Measurements from ENCODE around the gene MAPK6.

The MAPK6 gene

GRCh38 chr15:52018693-52019393 lies at the start of gene MAPK6:
Gene MAPK6, plus strand, starts transcription at chr15:52019219. Its CDS starts 27,242 bp downstream, at chr15:52046461.
- no peaks in the 10 kb centered on the region for H3K36me3 ChIP-seq (ENCODE audit: control insufficient read depth in 5 of 5, insufficient read depth in 5 of 5, low read length in 5 of 5)
- peak within 1 kb of the TSS; percentile 88 to 98 (median 94) for H3K9ac ChIP-seq (ENCODE audit: low read length in 5 of 5)
- H3K27ac ChIP-seq (ENCODE audit: low read depth, low read length), result peak within 1 kb of the TSS; percentile 95
- no peaks in the 10 kb centered on the region for H3K9me3 ChIP-seq (ENCODE audit: control insufficient read depth in 5 of 5, low read length in 5 of 5)
- no peaks in the 10 kb centered on the region for H3K27me3 ChIP-seq (ENCODE audit: control insufficient read depth in 5 of 5, insufficient read depth in 4 of 5, low read length in 5 of 5)
- peaks cover 0 to 38% (median 33%) of the 10 kb centered on the region in 5 donors for H3K4me1 ChIP-seq (ENCODE audit: control insufficient read depth in 5 of 5, insufficient read depth in 5 of 5, low read length in 5 of 5)
- H3K4me3 ChIP-seq (ENCODE audit: low read depth in 1 of 5, low read length in 5 of 5), result peak within 1 kb of the TSS; percentile 71 to 97 (median 85)

GRCh38 chr15:51969728-51970127 lies 49.3 kb upstream of the MAPK6 start:
- peaks cover 0 to 1% (median 0%) of the 10 kb centered on the region in 5 donors for H3K36me3 ChIP-seq (ENCODE audit: control insufficient read depth in 5 of 5, insufficient read depth in 5 of 5, low read length in 5 of 5)
- peaks cover 0 to 15% (median 13%) of the 10 kb centered on the region in 5 donors for H3K4me1 ChIP-seq (ENCODE audit: control insufficient read depth in 5 of 5, insufficient read depth in 5 of 5, low read length in 5 of 5)
- H3K9me3 ChIP-seq (ENCODE audit: control insufficient read depth in 5 of 5, low read length in 5 of 5), result peaks cover 0 to 9% (median 2%) of the 10 kb centered on the region in 5 donors
- no peaks in the 10 kb centered on the region for H3K27me3 ChIP-seq (ENCODE audit: control insufficient read depth in 5 of 5, insufficient read depth in 4 of 5, low read length in 5 of 5)
- H3K27ac ChIP-seq (ENCODE audit: low read depth, low read length), result no peak overlapping the region
- no peak overlapping the region for H3K4me3 ChIP-seq (ENCODE audit: low read depth in 1 of 5, low read length in 5 of 5)
- no peak overlapping the region for H3K9ac ChIP-seq (ENCODE audit: low read length in 5 of 5)

GRCh38 chr15:51970132-51970817 lies 48.7 kb upstream of the MAPK6 start:
- Histone ChIP-seq H3K9me3 (ENCODE audit: control insufficient read depth in 5 of 5, low read length in 5 of 5) (peaks cover 0 to 9% (median 2%) of the 10 kb centered on the region in 5 donors), H3K4me3 (ENCODE audit: low read depth in 1 of 5, low read length in 5 of 5) (no peak overlapping the region), H3K27me3 (ENCODE audit: control insufficient read depth in 5 of 5, insufficient read depth in 4 of 5, low read length in 5 of 5) (no peaks in the 10 kb centered on the region), H3K27ac (ENCODE audit: low read depth, low read length) (no peak overlapping the region), H3K4me1 (ENCODE audit: control insufficient read depth in 5 of 5, insufficient read depth in 5 of 5, low read length in 5 of 5) (peaks cover 0 to 15% (median 13%) of the 10 kb centered on the region in 5 donors), H3K9ac (ENCODE audit: low read length in 5 of 5) (peak overlapping the region in 1 of 5 donors; percentile 10), H3K36me3 (ENCODE audit: control insufficient read depth in 5 of 5, insufficient read depth in 5 of 5, low read length in 5 of 5) (no peaks in the 10 kb centered on the region)

GRCh38 chr15:51971032-51971374 lies 48.0 kb upstream of the MAPK6 start:
- peaks cover 0 to 15% (median 13%) of the 10 kb centered on the region in 5 donors for H3K4me1 ChIP-seq (ENCODE audit: control insufficient read depth in 5 of 5, insufficient read depth in 5 of 5, low read length in 5 of 5)
- no peaks in the 10 kb centered on the region for H3K36me3 ChIP-seq (ENCODE audit: control insufficient read depth in 5 of 5, insufficient read depth in 5 of 5, low read length in 5 of 5)
- peaks cover 0 to 9% (median 2%) of the 10 kb centered on the region in 5 donors for H3K9me3 ChIP-seq (ENCODE audit: control insufficient read depth in 5 of 5, low read length in 5 of 5)
- peak overlapping the region; percentile 77 to 95 (median 87) for H3K9ac ChIP-seq (ENCODE audit: low read length in 5 of 5)
- H3K27me3 ChIP-seq (ENCODE audit: control insufficient read depth in 5 of 5, insufficient read depth in 4 of 5, low read length in 5 of 5), result no peaks in the 10 kb centered on the region
- peak overlapping the region; percentile 85 for H3K27ac ChIP-seq (ENCODE audit: low read depth, low read length)
- peak overlapping the region; percentile 65 to 99 (median 94) for H3K4me3 ChIP-seq (ENCODE audit: low read depth in 1 of 5, low read length in 5 of 5)

GRCh38 chr15:51971375-51972133 lies 47.5 kb upstream of the MAPK6 start, which contains the start of gene LEO1:
Gene LEO1, minus strand, starts transcription at chr15:51971778. Its CDS starts 33 bp downstream, at chr15:51971745.
- Histone ChIP-seq H3K4me3 (ENCODE audit: low read depth in 1 of 5, low read length in 5 of 5) (peak within 1 kb of the TSS; percentile 92 to 99 (median 94)), H3K4me1 (ENCODE audit: control insufficient read depth in 5 of 5, insufficient read depth in 5 of 5, low read length in 5 of 5) (peaks cover 0 to 15% (median 13%) of the 10 kb centered on the region in 5 donors), H3K9me3 (ENCODE audit: control insufficient read depth in 5 of 5, low read length in 5 of 5) (peaks cover 0 to 9% (median 2%) of the 10 kb centered on the region in 5 donors), H3K27ac (ENCODE audit: low read depth, low read length) (peak within 1 kb of the TSS; percentile 85), H3K36me3 (ENCODE audit: control insufficient read depth in 5 of 5, insufficient read depth in 5 of 5, low read length in 5 of 5) (no peaks in the 10 kb centered on the region), H3K27me3 (ENCODE audit: control insufficient read depth in 5 of 5, insufficient read depth in 4 of 5, low read length in 5 of 5) (no peaks in the 10 kb centered on the region), H3K9ac (ENCODE audit: low read length in 5 of 5) (peak within 1 kb of the TSS; percentile 77 to 95 (median 87))

GRCh38 chr15:51973220-51973619 lies 45.8 kb upstream of the MAPK6 start:
- Histone ChIP-seq H3K4me3 (ENCODE audit: low read depth in 1 of 5, low read length in 5 of 5) (no peak overlapping the region), H3K9ac (ENCODE audit: low read length in 5 of 5) (no peak overlapping the region), H3K4me1 (ENCODE audit: control insufficient read depth in 5 of 5, insufficient read depth in 5 of 5, low read length in 5 of 5) (peaks cover 0 to 15% (median 13%) of the 10 kb centered on the region in 5 donors), H3K27ac (ENCODE audit: low read depth, low read length) (no peak overlapping the region), H3K36me3 (ENCODE audit: control insufficient read depth in 5 of 5, insufficient read depth in 5 of 5, low read length in 5 of 5) (no peaks in the 10 kb centered on the region), H3K27me3 (ENCODE audit: control insufficient read depth in 5 of 5, insufficient read depth in 4 of 5, low read length in 5 of 5) (no peaks in the 10 kb centered on the region), H3K9me3 (ENCODE audit: control insufficient read depth in 5 of 5, low read length in 5 of 5) (no peaks in the 10 kb centered on the region)

GRCh38 chr15:51973775-51974174 lies 45.2 kb upstream of the MAPK6 start:
- no peak overlapping the region for H3K4me3 ChIP-seq (ENCODE audit: low read depth in 1 of 5, low read length in 5 of 5)
- H3K9me3 ChIP-seq (ENCODE audit: control insufficient read depth in 5 of 5, low read length in 5 of 5), result no peaks in the 10 kb centered on the region
- H3K9ac ChIP-seq (ENCODE audit: low read length in 5 of 5), result no peak overlapping the region
- H3K4me1 ChIP-seq (ENCODE audit: control insufficient read depth in 5 of 5, insufficient read depth in 5 of 5, low read length in 5 of 5), result peaks cover 0 to 15% (median 13%) of the 10 kb centered on the region in 5 donors
- H3K27ac ChIP-seq (ENCODE audit: low read depth, low read length), result no peak overlapping the region
- no peaks in the 10 kb centered on the region for H3K27me3 ChIP-seq (ENCODE audit: control insufficient read depth in 5 of 5, insufficient read depth in 4 of 5, low read length in 5 of 5)
- no peaks in the 10 kb centered on the region for H3K36me3 ChIP-seq (ENCODE audit: control insufficient read depth in 5 of 5, insufficient read depth in 5 of 5, low read length in 5 of 5)

- peak overlapping the region; percentile 19 to 61 (median 53) for H3K4me3 ChIP-seq (ENCODE audit: low read depth in 1 of 5, low read length in 5 of 5)
- no peaks in the 10 kb centered on the region for H3K27me3 ChIP-seq (ENCODE audit: control insufficient read depth in 5 of 5, insufficient read depth in 4 of 5, low read length in 5 of 5)
- peak overlapping the region; percentile 74 for H3K27ac ChIP-seq (ENCODE audit: low read depth, low read length)
- H3K9me3 ChIP-seq (ENCODE audit: control insufficient read depth in 5 of 5, low read length in 5 of 5), result no peaks in the 10 kb centered on the region
- H3K36me3 ChIP-seq (ENCODE audit: control insufficient read depth in 5 of 5, insufficient read depth in 5 of 5, low read length in 5 of 5), result no peaks in the 10 kb centered on the region
- peaks cover 3 to 17% (median 13%) of the 10 kb centered on the region in 5 donors for H3K4me1 ChIP-seq (ENCODE audit: control insufficient read depth in 5 of 5, insufficient read depth in 5 of 5, low read length in 5 of 5)
- H3K9ac ChIP-seq (ENCODE audit: low read length in 5 of 5), result peak overlapping the region; percentile 44 to 58 (median 54)
Observed at GRCh38 chr15:51982013-51982769, 36.8 kb upstream of the MAPK6 start.

GRCh38 chr15:51982770-51983103 lies 36.3 kb upstream of the MAPK6 start:
- H3K9ac ChIP-seq (ENCODE audit: low read length in 5 of 5), result no peak overlapping the region
- H3K9me3 ChIP-seq (ENCODE audit: control insufficient read depth in 5 of 5, low read length in 5 of 5), result no peaks in the 10 kb centered on the region
- no peak overlapping the region for H3K4me3 ChIP-seq (ENCODE audit: low read depth in 1 of 5, low read length in 5 of 5)
- no peaks in the 10 kb centered on the region for H3K27me3 ChIP-seq (ENCODE audit: control insufficient read depth in 5 of 5, insufficient read depth in 4 of 5, low read length in 5 of 5)
- H3K36me3 ChIP-seq (ENCODE audit: control insufficient read depth in 5 of 5, insufficient read depth in 5 of 5, low read length in 5 of 5), result no peaks in the 10 kb centered on the region
- H3K4me1 ChIP-seq (ENCODE audit: control insufficient read depth in 5 of 5, insufficient read depth in 5 of 5, low read length in 5 of 5), result peaks cover 3 to 17% (median 13%) of the 10 kb centered on the region in 5 donors
- no peak overlapping the region for H3K27ac ChIP-seq (ENCODE audit: low read depth, low read length)

All from subcutaneous abdominal adipose tissue (tissue), 5 donors.